HEK293 (cell line): Measurements from ENCODE around the gene AEN.

Experiments
- SETDB1 ChIP-seq: IDR thresholded peaks from one replicate; pipeline ENCODE4 v1.6.1; 2017; ENCODE audit warnings: mild to moderate bottlenecking, low read length, moderate library complexity, mixed read lengths; ENCODE audit not compliant: insufficient read length
- TCF7L2 ChIP-seq: IDR thresholded peaks from 2 replicates; pipeline ENCODE4 v1.6.1; 2011; ENCODE audit warnings: low read depth, mild to moderate bottlenecking, inconsistent platforms, low read length, moderate library complexity, borderline replicate concordance
- ZFP37 ChIP-seq: fragments of 450-650 bp; formaldehyde crosslinking; IDR thresholded peaks from 2 replicates; pipeline ENCODE4 v1.5.1; 2016; ENCODE audit warnings: missing biosample characterization, missing genetic modification characterization
- ZNF146 ChIP-seq: fragments of 450-650 bp; formaldehyde crosslinking; IDR thresholded peaks from 2 replicates; pipeline ENCODE4 v1.5.1; 2016; ENCODE audit warnings: missing biosample characterization, missing genetic modification characterization
- ZNF19 ChIP-seq: fragments of 450-650 bp; formaldehyde crosslinking; IDR thresholded peaks from 2 replicates; pipeline ENCODE4; 2016; ENCODE audit warnings: missing biosample characterization, missing genetic modification characterization, low read depth
- ZNF274 ChIP-seq, 2 experiments: fragments of 200-500 bp in 1 of 2; fragments of 450-650 bp in 1 of 2; sonication (Bioruptor generic) in 1 of 2; formaldehyde crosslinking in 1 of 2; IDR thresholded peaks; 2 replicates each; pipeline versions ENCODE4 v1.5.1 to v1.6.1; 2014 to 2016; ENCODE audit warnings: borderline replicate concordance in 1 of 2, inconsistent platforms in 1 of 2, low read length in 1 of 2, missing biosample characterization in 1 of 2, missing genetic modification characterization in 1 of 2
- ZNF416 ChIP-seq: fragments of 450-650 bp; formaldehyde crosslinking; IDR thresholded peaks from 2 replicates; pipeline ENCODE4 v1.5.1; 2016; ENCODE audit warnings: missing biosample characterization, missing genetic modification characterization
- ZNF549 ChIP-seq: fragments of 450-650 bp; IDR thresholded peaks from 2 replicates; pipeline ENCODE4 v1.5.1; 2018; ENCODE audit warnings: missing biosample characterization, missing genetic modification characterization, mild to moderate bottlenecking, inconsistent platforms, moderate library complexity
- TF ChIP-seq, protein P1 (sequence below): fragments of 450-650 bp; formaldehyde crosslinking; IDR thresholded peaks from 2 replicates; pipeline ENCODE4 v1.5.1; 2016; ENCODE audit warnings: missing biosample characterization, missing genetic modification characterization
- TF ChIP-seq, protein P2 (sequence below): fragments of 450-650 bp; formaldehyde crosslinking; IDR thresholded peaks from 2 replicates; pipeline ENCODE4 v1.5.1; 2016; ENCODE audit warnings: missing biosample characterization, missing genetic modification characterization, low read depth
- TF ChIP-seq, protein P3 (sequence below): fragments of 450-650 bp; formaldehyde crosslinking; IDR thresholded peaks from 2 replicates; pipeline ENCODE4 v1.5.1; 2016; ENCODE audit warnings: missing biosample characterization, missing genetic modification characterization

DNA sequence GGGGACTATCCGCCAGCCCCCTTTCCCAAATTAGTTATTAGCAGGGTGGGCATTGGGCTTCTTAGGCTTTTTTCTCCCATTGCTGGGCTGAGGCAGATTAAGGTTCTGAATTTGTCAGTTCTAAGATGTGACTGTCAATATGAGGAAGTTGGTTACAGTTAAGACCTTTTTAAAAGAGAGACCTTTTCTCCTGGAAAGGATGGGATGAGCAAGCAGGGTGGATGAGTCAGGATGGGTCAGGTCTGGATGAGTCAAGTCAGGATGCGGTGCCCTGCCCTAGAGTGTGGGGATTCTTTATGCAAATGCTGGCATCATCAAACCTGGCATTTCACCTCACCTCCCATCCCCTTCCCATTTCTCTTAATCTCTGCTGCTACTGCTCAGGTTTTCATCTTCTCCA lies 1.9 kb downstream of the AEN start:
- TF ChIP-seq, protein P1, sequence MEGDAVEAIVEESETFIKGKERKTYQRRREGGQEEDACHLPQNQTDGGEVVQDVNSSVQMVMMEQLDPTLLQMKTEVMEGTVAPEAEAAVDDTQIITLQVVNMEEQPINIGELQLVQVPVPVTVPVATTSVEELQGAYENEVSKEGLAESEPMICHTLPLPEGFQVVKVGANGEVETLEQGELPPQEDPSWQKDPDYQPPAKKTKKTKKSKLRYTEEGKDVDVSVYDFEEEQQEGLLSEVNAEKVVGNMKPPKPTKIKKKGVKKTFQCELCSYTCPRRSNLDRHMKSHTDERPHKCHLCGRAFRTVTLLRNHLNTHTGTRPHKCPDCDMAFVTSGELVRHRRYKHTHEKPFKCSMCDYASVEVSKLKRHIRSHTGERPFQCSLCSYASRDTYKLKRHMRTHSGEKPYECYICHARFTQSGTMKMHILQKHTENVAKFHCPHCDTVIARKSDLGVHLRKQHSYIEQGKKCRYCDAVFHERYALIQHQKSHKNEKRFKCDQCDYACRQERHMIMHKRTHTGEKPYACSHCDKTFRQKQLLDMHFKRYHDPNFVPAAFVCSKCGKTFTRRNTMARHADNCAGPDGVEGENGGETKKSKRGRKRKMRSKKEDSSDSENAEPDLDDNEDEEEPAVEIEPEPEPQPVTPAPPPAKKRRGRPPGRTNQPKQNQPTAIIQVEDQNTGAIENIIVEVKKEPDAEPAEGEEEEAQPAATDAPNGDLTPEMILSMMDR: no peak
- TF ChIP-seq, protein P2, sequence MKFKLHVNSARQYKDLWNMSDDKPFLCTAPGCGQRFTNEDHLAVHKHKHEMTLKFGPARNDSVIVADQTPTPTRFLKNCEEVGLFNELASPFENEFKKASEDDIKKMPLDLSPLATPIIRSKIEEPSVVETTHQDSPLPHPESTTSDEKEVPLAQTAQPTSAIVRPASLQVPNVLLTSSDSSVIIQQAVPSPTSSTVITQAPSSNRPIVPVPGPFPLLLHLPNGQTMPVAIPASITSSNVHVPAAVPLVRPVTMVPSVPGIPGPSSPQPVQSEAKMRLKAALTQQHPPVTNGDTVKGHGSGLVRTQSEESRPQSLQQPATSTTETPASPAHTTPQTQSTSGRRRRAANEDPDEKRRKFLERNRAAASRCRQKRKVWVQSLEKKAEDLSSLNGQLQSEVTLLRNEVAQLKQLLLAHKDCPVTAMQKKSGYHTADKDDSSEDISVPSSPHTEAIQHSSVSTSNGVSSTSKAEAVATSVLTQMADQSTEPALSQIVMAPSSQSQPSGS (tag by site-specific recombination): no peak
- no peak for TF ChIP-seq ZNF416 (tag by site-specific recombination)
- TF ChIP-seq ZNF549 (tag by site-specific recombination): no peak
- TF ChIP-seq ZFP37: no peak
- no peak for TF ChIP-seq ZNF146 (tag by site-specific recombination)
- TF ChIP-seq ZNF19 (tag by site-specific recombination): no peak
- TF ChIP-seq ZNF274 (IDR thresholded peaks at IDR 0.05; ENCODE audit: low read length): no peak
- TF ChIP-seq ZNF274 (tag by site-specific recombination; IDR thresholded peaks at IDR 0.05; ENCODE audit: borderline replicate concordance): no peak
- TF ChIP-seq, protein P3, sequence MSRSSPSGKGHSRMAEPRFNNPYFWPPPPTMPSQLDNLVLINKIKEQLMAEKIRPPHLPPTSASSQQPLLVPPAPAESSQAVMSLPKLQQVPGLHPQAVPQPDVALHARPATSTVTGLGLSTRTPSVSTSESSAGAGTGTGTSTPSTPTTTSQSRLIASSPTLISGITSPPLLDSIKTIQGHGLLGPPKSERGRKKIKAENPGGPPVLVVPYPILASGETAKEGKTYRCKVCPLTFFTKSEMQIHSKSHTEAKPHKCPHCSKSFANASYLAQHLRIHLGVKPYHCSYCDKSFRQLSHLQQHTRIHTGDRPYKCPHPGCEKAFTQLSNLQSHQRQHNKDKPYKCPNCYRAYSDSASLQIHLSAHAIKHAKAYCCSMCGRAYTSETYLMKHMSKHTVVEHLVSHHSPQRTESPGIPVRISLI (tag by site-specific recombination): no peak
- no peak for TF ChIP-seq TCF7L2
- no peak for TF ChIP-seq SETDB1
